MM.1S (cell line): Measurements from ENCODE around the gene EIF2A.

Experiments
- DNase-seq: peaks from one replicate; pipeline ENCODE4 v3.0.0-alpha.2; 2015
- H2AFZ ChIP-seq: fragments of 300-600 bp; sonication (generic); 2 replicates; pipeline ENCODE4 v1.6.0; 2016; ENCODE audit warnings: antibody characterized with exemption, low read length
- H3F3A ChIP-seq: fragments of 300-600 bp; sonication (generic); 2 replicates; pipeline ENCODE4 v1.6.1; 2016; ENCODE audit warnings: mild to moderate bottlenecking, antibody characterized with exemption, low read length, moderate library complexity, mixed read lengths; ENCODE audit not compliant: insufficient read depth
- H3K27ac ChIP-seq: fragments of 300-600 bp; sonication (generic); 2 replicates; pipeline ENCODE4 v1.5.1; 2016; ENCODE audit warnings: mild to moderate bottlenecking, low read length
- H3K27me3 ChIP-seq: fragments of 300-600 bp; sonication (generic); replicated peaks from 2 replicates; pipeline ENCODE4 v1.6.0; 2016; ENCODE audit warnings: low read length; ENCODE audit not compliant: insufficient read depth
- H3K36me3 ChIP-seq: fragments of 300-600 bp; sonication (generic); replicated peaks from 2 replicates; pipeline ENCODE4 v1.6.1; 2016; ENCODE audit warnings: mild to moderate bottlenecking, low read length, mixed read lengths; ENCODE audit not compliant: insufficient read depth
- H3K4me1 ChIP-seq: fragments of 300-600 bp; sonication (generic); 2 replicates; pipeline ENCODE4 v1.6.1; 2016; ENCODE audit warnings: low read length, mixed read lengths
- H3K4me2 ChIP-seq: fragments of 300-600 bp; sonication (generic); 2 replicates; pipeline ENCODE4 v1.6.0; 2016; ENCODE audit warnings: low read depth, low read length
- H3K4me3 ChIP-seq: fragments of 300-600 bp; sonication (generic); 2 replicates; pipeline ENCODE4 v1.5.1; 2016; ENCODE audit warnings: low read length, mixed read lengths
- H3K79me2 ChIP-seq: fragments of 300-600 bp; sonication (generic); 2 replicates; pipeline ENCODE4 v1.6.1; 2016; ENCODE audit warnings: mixed run types, low read length, mixed read lengths
- H3K9ac ChIP-seq: fragments of 300-600 bp; sonication (generic); 2 replicates; pipeline ENCODE4 v1.6.1; 2016; ENCODE audit warnings: low read length, mixed read lengths
- H3K9me2 ChIP-seq: fragments of 300-600 bp; sonication (generic); replicated peaks from 2 replicates; pipeline ENCODE4 v1.6.1; 2016; ENCODE audit warnings: mild to moderate bottlenecking, low read length, mixed read lengths; ENCODE audit not compliant: insufficient read depth
- H3K9me3 ChIP-seq: fragments of 300-600 bp; sonication (generic); replicated peaks from 2 replicates; pipeline ENCODE4 v1.6.1; 2016; ENCODE audit warnings: mild to moderate bottlenecking, low read length, mixed read lengths; ENCODE audit not compliant: insufficient read depth
- H4K20me1 ChIP-seq: fragments of 300-600 bp; sonication (generic); 2 replicates; pipeline ENCODE4 v1.6.1; 2016; ENCODE audit warnings: mild to moderate bottlenecking, low read length, moderate library complexity, mixed read lengths; ENCODE audit not compliant: insufficient read depth
- CTCF ChIP-seq: fragments of 300-600 bp; sonication (generic); IDR thresholded peaks from 2 replicates; pipeline ENCODE4 v1.5.1; 2016; ENCODE audit warnings: antibody characterized with exemption, low read length, mixed read lengths
- EZH2 ChIP-seq: fragments of 300-600 bp; sonication (generic); optimal IDR thresholded peaks from 2 replicates; pipeline ENCODE3; 2017; ENCODE audit warnings: low read depth, mild to moderate bottlenecking, antibody characterized with exemption, low read length, mixed read lengths
- EZH2phosphoT487 ChIP-seq: fragments of 300-600 bp; sonication (generic); IDR thresholded peaks from 2 replicates; pipeline ENCODE4 v1.6.1; 2018; ENCODE audit warnings: antibody characterized with exemption, low read length

Gene EIF2A

GRCh38 chr3:150523538-150523937 is 23.0 kb upstream of the EIF2A start:
- TF ChIP-seq EZH2phosphoT487 (no peak), CTCF (no peak), EZH2 (no peak)
- Histone ChIP-seq H3K36me3 (no peaks in the 10 kb centered on the region), H3K9me2 (no peaks in the 10 kb centered on the region), H3F3A (no peaks in the 10 kb centered on the region), H3K4me2 (no peak overlapping the region), H3K9ac (no peak overlapping the region), H3K4me1 (no peaks in the 10 kb centered on the region), H3K27ac (no peak overlapping the region), H3K27me3 (no peaks in the 10 kb centered on the region), H3K9me3 (no peaks in the 10 kb centered on the region; the same call in 1 of the 2 replicates), H3K4me3 (no peak overlapping the region), H3K79me2 (no peaks in the 10 kb centered on the region), H2AFZ (no peak overlapping the region), H4K20me1 (no peaks in the 10 kb centered on the region)
- DNase-seq = no peak

GRCh38 chr3:150527464-150528255 is 18.9 kb upstream of the EIF2A start:
- no peaks in the 10 kb centered on the region for H3K9me2 ChIP-seq
- no peak overlapping the region for H3K9ac ChIP-seq
- H3K4me1 ChIP-seq = no peaks in the 10 kb centered on the region
- no peaks in the 10 kb centered on the region for H3K27me3 ChIP-seq
- H3K4me2 ChIP-seq = no peak overlapping the region
- no peak overlapping the region for H3K27ac ChIP-seq
- no peaks in the 10 kb centered on the region for H3K9me3 ChIP-seq
- no peak overlapping the region for H2AFZ ChIP-seq
- TF ChIP-seq CTCF (no peak), EZH2 (no peak), EZH2phosphoT487 (no peak)
- H3K36me3 ChIP-seq = no peaks in the 10 kb centered on the region
- no peak overlapping the region for H3K4me3 ChIP-seq
- no peaks in the 10 kb centered on the region for H4K20me1 ChIP-seq
- no peaks in the 10 kb centered on the region for H3K79me2 ChIP-seq
- no peaks in the 10 kb centered on the region for H3F3A ChIP-seq
- no peak for DNase-seq

- H3K9me2 ChIP-seq = no peaks in the 10 kb centered on the region
- peak; percentile 14 for DNase-seq
- H3K4me2 ChIP-seq = no peak overlapping the region
- no peaks in the 10 kb centered on the region for H4K20me1 ChIP-seq
- H3K79me2 ChIP-seq = no peaks in the 10 kb centered on the region
- H3F3A ChIP-seq = no peaks in the 10 kb centered on the region
- H3K9me3 ChIP-seq = no peaks in the 10 kb centered on the region
- no peak overlapping the region for H2AFZ ChIP-seq
- H3K9ac ChIP-seq = no peak overlapping the region
- H3K4me1 ChIP-seq = no peaks in the 10 kb centered on the region
- H3K36me3 ChIP-seq = no peaks in the 10 kb centered on the region
- H3K27me3 ChIP-seq = no peaks in the 10 kb centered on the region
- no peak overlapping the region for H3K4me3 ChIP-seq
- H3K27ac ChIP-seq = no peak overlapping the region
- TF ChIP-seq EZH2 (no peak), CTCF (peak; percentile 39), EZH2phosphoT487 (no peak)
These were observed 18.2 kb upstream of the EIF2A start for GRCh38 chr3:150528354-150528797.
